HL-60/S4 (cell line): ENCODE measurements around the gene RAB11FIP4.

Source experiments
- in situ Hi-C: fragments of 300-500 bp; cut with MboI; formaldehyde crosslinking; loops from 2 replicates; pipeline ENCODE4 v1.14.3; 2022; ENCODE audit warnings: low sequenced_read_pairs

Gene RAB11FIP4

DNA sequence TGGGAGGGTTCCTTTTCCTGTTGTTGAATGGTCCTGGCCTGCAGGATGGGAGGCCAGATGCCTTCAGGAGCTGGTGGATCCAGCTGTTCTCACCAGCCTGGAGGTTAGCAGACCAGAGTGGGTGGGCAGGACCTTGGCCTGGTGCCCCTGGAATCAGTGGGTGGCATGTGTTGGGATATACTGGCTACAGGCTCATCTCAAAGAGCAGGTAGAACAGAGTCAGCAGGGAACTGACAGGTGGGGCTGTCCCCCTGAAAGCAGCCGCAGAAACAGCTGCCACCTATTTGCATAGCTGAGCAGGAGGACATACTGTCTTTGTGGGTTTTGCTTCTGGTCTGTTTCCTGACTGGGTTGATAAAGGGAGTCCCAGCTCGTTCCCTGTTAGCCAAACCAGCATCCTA, 144.1 kb downstream of the RAB11FIP4 start:
- in situ Hi-C loops: loop anchor here (10.0 kb wide), 1 partner anchor 309 kb away; no protein-coding TSS in a partner anchor

GRCh38 chr17:31536451-31536850, 145.0 kb downstream of the RAB11FIP4 start:
- in situ Hi-C loops: loop anchor here (10.0 kb wide), 1 partner anchor 308 kb away; no protein-coding TSS in a partner anchor

DNA sequence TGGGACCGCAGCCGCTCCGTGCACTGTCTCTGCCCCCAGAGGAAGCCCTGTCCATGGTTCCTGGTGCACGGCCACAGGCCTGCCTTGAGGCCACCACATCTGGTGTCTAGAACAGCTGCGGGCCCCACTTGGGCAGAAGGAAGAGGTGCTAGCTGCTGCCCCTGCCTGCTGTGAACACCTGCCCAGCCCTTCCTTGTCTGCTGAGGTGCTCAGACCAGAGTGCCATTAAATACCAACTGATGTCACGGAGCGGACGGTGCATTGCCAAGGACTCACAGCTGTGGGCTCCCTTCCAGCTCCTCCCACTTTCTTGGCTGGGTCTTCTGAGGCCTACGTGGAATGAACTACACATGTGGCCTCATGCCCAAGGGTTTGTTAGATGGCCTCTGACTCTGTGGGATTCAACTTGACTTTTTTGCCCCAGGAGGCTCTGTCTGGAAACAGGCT, 146.1 kb downstream of the RAB11FIP4 start:
- in situ Hi-C loops: loop anchor here (10.0 kb wide), 1 partner anchor 307 kb away; no protein-coding TSS in a partner anchor

DNA sequence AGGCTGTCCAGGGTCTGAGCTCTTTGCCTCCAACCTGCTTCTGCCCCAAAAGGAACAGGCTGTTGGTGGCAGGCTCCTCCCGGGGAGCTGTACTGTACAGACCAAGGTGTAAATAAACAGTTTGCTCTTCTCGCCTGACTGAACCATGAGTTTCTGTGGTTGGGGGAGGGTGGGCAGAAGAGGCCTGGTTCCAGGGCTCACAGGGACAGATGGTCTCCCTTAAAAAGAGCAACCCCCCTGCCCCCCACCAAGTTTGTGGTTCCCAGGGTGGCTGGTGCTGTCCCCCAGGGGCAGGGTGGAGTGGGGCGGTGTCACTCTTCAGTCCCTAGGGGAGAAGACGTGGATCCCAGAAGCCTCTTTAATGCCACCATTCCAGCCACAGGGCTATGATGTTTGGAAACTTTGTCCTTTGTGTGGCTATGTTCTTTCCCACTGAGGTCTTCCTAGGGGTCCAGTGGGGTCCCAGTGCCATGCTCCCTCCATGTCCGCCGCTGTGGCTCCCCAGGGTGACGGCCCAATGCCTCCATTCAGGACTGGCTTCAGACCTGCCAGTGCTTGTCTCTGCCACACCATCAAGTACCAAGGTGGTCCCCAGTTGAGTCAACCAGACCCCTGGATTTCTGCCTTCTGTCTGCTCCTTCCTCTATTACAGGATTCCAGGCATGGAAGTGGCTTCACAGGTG, 146.7 kb downstream of the RAB11FIP4 start:
- in situ Hi-C loops: loop anchor here (10.0 kb wide), 1 partner anchor 307 kb away; no protein-coding TSS in a partner anchor

- in situ Hi-C loops: no loop called here
Measured at GRCh38 chr17:31540602-31541307, 149.3 kb downstream of the RAB11FIP4 start.

DNA sequence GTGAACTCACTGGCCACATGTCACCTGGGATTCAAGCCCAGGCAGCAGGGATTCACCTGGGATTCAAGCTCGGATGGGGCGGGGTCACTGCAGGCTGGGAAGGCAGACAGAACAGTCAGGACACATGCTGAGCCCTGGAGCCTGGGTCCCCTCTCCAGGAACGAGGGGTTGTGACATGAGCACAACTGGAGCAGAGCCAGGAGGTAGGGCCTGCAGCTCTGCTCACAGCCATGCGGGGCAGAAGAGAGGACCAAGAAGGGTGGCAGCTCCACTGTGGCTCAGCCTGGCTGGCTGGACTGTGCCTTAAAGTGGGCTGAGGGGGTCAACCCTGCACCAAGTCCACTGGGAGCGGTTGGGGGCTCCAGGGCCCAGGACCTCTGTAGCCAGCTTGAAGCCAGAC, 150.1 kb downstream of the RAB11FIP4 start:
- in situ Hi-C loops: no loop called here

DNA sequence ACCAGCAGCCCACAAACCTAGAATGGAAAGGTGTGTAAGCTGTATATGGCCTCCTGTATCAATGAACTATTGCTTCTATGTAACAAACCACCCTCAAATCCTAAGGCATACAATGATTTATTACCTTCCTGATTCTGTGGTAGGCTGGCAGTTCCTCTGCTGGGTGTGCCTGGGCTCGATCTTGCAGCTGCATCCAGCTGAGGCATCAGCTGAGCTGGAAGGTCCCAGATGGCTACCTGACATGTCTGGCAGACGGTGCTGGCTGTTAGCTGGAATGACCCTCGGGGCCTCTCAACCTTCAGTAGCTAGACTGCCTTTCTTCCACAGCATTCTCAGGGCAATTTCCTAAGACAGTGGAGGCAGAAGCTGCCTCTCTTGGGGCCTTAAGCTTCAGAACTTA, 152.7 kb downstream of the RAB11FIP4 start:
- in situ Hi-C loops: no loop called here

DNA sequence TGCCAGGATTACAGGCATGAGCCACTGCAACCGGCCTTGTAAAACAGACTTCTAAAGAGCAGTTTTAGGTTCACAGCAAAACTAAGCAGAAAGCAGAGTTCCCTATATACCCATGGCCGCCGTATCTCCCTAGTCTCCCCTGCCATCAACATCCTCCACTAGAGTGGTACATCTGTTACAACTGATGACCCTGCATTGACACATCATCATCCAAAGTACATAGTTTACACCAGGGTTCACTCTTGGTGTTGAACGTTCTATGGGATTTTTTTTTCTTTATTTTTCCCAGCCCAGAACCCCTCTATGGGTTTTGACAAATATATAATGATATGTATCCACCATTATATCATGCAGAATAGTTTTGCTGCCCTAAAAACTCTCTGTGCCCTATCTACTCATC, 155.2 kb downstream of the RAB11FIP4 start:
- in situ Hi-C loops: no loop called here

DNA sequence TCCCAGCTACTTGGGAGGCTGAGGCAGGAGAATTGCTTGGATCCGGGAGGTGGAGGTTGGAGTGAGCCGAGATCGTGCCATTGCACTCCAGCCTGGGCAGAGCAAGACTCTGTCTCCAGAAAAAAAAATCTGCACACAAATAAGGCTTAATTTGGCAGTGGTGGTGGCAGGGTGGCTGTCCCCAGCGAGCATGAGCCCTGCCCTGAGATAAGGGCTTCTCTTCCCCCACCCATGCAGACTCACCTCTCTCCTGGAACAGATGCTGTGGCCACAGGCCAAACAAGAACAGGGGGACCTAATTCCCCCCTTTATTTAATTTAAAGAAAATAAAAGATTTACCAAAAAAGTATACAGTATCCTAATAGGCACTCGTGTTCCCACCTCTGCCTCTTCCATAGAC, 157.2 kb downstream of the RAB11FIP4 start:
- in situ Hi-C loops: no loop called here

DNA sequence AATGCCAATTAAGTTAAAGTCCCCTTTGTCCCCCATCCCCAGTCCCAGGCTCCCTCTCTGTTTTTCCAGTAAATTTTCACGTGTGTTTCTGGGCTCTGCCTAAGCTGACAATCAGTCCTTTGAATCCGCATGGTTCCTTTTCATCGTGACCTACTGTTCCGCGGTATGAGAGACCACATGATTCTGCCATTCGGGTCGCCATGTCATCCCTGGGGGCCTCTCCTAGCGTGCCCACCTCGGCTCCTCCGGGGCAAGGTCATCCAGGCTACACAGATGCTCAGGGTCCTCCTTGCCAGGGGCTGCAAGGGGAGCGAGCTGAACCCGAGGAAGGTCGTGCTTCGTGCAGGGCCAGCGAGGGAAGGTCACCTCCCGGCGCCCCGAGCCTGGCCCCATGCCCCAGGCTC, 157.6 kb downstream of the RAB11FIP4 start:
- in situ Hi-C loops: no loop called here

- in situ Hi-C loops: no loop called here
Measured at GRCh38 chr17:31549525-31550388, 158.3 kb downstream of the RAB11FIP4 start.

DNA sequence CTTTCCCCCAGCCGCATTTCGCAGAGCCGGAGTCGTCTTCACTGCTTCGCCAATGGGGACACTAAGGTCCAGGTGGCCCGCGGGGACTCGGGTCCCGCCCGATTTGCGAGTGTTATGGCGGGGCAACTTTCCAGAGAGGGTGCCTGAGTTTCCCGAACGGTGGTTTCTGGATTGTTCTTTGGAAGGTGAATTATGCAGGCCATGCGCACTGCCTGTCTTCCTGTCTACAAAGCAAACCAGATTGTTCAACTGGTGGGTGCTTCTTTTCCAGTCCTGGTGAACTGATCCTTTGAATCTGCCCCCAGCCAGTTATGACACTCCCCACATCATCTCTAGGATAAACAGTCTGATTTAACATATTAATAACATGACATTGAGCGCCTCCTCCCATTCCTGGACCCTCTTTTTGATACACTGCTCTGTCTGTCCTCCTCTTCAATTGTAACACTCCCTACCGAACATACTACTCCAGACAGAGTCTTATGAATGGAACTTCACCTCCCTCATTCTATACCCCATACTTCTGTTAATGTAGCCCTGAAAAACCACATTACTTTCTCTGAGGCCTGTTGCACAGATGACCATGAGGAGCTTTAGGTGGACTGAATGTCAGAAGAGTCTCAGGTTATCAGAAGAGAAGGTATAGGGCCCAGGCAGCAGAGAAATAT, 159.0 kb downstream of the RAB11FIP4 start:
- in situ Hi-C loops: no loop called here

GRCh38 chr17:31552568-31552967, 161.1 kb downstream of the RAB11FIP4 start:
- in situ Hi-C loops: no loop called here

DNA sequence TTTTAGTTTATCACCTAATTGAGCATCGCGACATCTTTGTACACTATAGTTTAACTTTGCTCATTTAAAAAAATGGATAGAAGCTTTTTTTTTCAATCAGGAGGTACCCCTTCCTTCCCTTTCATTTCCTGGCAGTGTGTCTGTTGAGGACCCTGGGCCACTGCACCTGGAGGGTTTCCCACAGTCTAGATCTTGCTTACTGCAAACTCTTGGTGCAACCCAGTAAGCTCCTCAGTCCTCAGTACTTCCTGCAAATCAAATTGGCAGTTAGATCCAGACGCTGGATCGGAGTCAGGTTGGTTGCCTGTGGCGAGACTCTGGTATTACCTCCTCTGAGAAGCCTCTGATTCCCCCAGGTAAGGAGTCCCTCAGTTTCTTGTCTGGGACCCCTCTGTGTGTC, 162.0 kb downstream of the RAB11FIP4 start:
- in situ Hi-C loops: no loop called here

GRCh38 chr17:31554930-31555329, 163.5 kb downstream of the RAB11FIP4 start:
- in situ Hi-C loops: no loop called here

- in situ Hi-C loops: no loop called here
Measured at GRCh38 chr17:31556969-31557645, 165.6 kb downstream of the RAB11FIP4 start.

DNA sequence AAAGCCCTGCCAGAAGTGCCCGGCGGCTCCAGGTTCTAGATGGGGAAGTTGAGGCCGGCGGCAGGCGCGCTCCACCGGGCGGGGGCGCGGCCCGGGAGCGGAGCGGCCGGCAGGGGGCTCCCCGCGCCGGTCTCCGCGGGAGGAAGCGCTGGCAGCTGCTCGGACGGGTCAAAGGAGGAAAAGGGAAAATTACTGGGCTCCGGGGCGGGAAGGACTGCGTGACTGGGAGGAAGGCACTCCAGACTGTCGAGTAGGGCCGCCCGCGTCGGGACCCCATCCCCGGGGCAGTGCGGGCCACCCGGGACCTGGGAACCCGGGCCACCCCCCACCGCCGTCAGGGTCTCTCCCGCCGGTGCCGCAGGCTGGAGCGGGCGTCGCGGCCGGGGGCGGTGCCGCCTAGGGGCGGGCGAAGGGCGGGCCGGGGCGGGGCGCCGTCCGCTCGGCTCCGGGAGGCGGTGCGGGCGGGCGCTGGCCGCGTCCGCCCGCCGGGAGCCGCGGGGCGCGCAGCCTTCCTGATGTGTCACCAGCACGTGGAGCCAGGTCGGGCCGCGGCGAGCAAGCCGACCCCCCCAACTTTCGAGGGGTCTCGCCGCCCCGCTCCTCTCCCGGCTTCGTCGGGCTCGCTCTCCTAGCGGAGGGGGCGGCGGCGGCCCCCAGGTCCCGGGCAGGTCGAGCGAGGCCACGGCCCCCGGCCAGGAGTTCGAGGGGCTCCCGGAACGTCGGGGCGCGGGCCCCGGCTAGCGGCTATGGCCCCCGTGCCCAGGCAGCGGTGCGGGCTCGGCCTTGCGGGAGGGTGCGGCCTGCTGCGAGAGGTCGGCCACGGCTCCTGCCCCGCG, 167.5 kb downstream of the RAB11FIP4 start:
- in situ Hi-C loops: no loop called here

DNA sequence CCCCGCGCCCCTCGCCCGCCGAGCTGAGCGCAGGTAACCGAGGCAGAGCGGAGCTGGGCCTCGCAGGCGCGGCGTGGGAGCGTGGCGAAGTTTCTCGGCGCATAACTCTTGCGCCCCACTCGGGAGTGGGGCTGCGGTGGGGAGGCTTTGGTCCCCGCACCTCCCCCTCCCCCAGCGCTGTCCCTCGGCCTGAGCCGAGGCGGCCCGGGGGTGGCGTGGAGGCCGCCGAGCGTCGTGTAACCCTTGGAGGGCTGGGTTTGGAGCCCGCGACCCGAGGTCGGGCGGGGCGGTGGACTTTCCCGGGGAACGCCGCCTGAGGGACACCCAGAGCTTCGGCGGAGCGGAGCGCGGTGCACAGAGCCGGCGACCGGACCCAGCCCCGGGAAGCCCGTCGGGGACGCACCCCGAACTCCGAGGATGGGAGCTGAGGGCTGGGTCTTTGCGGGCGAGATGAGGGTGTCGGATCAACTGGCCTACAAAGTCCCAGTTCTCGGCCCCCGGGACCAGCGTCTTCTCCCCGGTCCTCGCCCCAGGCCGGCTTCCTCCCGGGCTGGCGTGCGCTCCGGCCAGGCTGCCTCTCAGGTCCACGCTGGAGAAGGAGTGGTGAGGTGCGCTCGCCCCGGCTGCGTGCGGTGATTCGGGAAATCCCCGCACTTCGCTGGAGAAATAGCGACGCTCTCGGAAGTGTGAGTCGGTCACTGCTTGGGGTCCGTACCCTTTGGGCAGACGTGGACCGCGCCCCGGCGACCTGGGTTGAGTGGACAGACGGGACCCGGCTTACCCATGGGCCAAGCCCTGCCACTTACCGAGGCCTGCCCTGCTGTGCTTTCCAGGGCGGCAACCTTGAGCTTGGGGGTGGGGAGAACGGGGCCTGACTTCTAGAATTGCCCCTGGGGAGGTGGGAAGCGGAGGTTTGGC, 168.4 kb downstream of the RAB11FIP4 start:
- in situ Hi-C loops: no loop called here
